ENCODE measurements around the gene EP300.
"Not testable (repeated sequence)": the region's sequence is repeated elsewhere in the genome, so short reads cannot be mapped to it uniquely, and the experiment has no call there.

The EP300 gene

GRCh38 chr22:41157083-41157482, 64.7 kb downstream of the EP300 start:
- DNase-seq = no peak

- no peak for DNase-seq
Observed at GRCh38 chr22:41169157-41169556, 76.8 kb downstream of the EP300 start.

GRCh38 chr22:41171996-41172395, 79.6 kb downstream of the EP300 start:
- DNase-seq = no peak

DNA sequence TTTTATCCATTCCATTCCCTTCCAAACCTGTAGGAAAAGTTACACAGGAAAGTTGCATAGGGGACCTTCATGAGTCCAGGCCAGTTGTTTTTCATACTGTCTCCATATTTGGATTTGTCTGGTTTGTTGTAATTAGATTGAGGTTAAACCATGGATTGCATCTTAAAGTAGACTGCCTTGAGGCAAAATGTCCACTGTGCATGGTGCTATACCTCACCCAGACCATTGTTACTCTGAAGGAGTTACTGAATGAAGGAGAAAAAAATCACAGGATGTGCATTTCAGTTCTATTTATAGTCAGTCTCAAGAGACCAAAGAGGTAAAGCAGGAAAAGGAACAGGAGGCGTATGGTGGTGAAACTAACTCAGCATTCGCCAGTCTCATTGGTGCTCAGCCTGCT, 83.2 kb downstream of the EP300 start:
- no peak for DNase-seq

- DNase-seq = no peak
Observed at GRCh38 chr22:41177040-41177621, 84.7 kb downstream of the EP300 start.

DNA sequence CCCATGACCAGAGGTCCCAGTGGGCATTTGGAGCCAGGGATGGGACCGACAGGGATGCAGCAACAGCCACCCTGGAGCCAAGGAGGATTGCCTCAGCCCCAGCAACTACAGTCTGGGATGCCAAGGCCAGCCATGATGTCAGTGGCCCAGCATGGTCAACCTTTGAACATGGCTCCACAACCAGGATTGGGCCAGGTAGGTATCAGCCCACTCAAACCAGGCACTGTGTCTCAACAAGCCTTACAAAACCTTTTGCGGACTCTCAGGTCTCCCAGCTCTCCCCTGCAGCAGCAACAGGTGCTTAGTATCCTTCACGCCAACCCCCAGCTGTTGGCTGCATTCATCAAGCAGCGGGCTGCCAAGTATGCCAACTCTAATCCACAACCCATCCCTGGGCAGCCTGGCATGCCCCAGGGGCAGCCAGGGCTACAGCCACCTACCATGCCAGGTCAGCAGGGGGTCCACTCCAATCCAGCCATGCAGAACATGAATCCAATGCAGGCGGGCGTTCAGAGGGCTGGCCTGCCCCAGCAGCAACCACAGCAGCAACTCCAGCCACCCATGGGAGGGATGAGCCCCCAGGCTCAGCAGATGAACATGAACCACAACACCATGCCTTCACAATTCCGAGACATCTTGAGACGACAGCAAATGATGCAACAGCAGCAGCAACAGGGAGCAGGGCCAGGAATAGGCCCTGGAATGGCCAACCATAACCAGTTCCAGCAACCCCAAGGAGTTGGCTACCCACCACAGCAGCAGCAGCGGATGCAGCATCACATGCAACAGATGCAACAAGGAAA, 85.4 kb downstream of the EP300 start:
- no peak for DNase-seq

DNA sequence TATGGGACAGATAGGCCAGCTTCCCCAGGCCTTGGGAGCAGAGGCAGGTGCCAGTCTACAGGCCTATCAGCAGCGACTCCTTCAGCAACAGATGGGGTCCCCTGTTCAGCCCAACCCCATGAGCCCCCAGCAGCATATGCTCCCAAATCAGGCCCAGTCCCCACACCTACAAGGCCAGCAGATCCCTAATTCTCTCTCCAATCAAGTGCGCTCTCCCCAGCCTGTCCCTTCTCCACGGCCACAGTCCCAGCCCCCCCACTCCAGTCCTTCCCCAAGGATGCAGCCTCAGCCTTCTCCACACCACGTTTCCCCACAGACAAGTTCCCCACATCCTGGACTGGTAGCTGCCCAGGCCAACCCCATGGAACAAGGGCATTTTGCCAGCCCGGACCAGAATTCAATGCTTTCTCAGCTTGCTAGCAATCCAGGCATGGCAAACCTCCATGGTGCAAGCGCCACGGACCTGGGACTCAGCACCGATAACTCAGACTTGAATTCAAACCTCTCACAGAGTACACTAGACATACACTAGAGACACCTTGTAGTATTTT, 86.1 kb downstream of the EP300 start:
- DNase-seq = no peak

DNA sequence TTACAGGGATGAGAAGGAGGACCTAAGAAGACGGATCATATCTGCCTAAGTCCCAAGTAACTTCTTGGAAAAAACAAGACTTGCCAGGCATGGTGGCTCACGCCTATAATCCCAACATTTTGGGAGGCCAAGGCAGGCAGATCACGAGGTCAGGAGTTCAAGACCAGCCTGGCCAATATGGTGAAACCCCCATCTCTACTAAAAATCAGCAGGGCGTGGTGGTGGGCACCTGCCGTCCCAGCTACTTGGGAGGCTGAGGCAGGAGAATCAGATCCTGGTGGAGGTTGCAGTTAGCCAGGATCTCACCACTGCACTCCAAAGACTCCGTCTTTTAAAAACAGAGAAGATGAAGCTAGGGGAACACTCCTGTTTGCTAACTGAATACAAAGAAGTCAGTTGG, 88.0 kb downstream of the EP300 start:
- not testable (repeated sequence) for DNase-seq

- DNase-seq = no peak
Observed at GRCh38 chr22:41180926-41181325, 88.5 kb downstream of the EP300 start.

DNA sequence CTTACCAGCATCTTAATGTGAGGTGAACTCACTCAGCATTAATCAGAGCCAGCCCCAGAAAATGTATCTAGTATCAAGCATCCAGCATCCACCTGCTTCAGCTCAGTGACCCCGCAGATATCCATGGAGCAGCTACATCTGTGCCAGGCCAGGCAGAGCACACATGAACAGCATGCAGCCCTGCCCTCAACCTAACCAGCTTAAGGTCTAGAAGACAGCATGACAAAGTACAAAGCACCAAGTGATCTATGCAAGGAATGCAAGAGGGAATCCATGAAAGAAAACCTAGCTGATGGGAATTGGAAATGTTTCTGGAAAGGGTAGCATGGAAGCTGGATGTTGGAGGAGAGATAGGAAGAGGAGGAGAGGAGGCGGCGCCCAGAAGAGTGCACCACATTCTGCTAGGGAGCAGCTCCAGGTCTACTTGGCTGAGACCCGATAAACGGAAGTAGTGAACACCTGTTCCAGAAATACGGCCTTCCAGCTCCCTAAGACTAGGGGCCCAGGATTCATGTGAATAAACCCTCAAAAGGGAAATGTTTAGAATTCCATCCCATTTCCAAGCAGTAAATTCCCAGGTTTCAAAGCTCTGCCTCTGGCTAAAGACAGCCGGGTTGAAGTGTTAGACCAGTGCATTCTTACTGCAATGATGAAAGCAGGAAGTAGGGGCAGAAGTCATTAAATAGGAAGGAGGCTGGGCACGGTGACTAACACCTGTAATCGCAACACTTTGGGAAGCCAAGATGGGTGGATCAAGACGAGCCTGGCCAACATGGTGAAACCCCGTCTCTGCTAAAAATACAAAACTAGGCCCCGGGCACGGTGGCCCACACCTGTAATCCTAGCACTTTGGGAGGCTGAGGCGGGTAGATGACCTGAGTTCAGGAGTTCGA, 89.2 kb downstream of the EP300 start:
- DNase-seq = no peak

DNA sequence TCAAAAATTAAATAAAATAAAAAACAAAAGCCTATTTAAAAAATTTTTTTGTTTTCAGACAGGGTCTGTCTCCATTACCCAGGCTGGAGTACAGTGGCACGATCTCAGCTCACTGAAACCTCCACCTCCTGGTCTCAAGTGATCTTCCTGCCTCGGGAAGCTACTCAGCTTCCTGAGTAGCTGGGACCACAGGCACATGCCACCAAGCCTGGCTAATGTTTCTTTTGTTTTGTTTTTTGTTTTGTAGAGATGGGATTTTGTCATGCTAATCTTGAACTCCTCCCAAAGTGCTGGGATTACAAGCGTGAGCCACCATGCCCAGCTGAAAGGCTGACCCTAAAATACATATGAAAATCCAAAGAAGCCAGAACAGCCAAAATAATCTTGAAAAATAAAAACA, 92.3 kb downstream of the EP300 start:
- no peak for DNase-seq

DNA sequence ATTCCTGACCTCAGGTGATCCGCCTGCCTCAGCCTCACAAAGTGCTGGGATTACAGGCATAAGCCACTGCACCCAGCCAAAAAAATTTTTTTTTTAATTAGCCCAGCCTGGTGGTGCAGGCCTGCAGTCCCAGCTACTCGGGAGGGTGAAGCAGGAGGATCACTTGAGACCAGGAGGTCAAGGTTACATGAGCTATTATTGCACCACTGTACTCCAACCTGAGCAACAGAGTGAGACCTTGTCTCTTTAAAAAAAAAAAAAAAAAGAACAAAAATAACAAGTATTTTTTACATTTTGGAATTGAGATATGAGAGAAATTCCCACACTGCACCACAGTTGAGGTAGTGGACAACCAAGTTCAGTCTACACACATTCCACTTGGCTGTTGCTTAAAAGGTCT, 99.1 kb downstream of the EP300 start:
- no peak for DNase-seq

- DNase-seq = no peak
Observed at GRCh38 chr22:41193829-41194228, 101.4 kb downstream of the EP300 start.

DNA sequence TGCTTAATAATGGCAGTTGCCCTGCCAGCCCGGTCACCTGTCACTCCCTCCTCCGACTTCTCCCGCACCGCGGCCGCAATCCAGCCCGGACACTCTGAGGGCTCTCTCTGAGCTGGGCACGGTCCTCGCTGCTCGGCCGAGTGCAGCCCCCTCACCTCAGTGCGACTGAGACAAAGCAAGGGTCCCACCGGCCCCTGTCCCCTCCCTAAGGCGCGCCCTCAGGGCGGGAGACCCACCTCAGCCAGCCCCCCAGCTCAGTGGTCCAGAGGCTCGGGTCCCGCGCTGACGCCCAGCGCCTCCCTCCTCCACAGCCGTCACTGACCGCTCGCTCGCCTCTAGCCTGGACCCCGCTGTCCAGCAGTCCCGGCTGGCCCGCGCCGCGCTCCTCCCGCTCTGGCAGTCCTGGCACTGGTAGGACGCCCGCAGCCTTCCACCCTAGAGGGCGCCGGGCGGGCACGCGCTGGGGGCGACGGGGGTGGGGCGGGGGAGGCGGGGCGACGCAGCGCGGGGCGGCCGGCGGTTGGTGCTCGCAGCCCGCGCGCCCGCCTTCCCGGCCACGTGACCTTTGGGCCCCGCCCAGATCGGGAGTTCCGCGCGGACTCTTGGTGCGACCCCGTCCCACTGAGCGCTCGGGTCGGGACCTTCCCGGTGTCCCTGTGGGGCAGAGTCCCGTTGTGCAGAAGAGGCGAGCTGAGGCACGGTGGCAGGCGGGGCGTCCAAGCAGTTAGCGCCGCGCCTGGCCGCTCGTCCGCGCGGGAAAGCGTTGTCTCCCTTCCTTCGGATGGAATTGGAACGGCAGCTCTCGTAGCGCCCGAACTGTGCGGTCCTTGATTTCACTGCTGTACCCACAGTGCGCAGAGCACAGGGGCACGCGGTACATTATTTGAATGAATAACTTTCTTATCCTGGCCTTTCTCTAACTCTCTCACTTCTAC, 104.9 kb downstream of the EP300 start:
- DNase-seq = peak; percentile 89

DNA sequence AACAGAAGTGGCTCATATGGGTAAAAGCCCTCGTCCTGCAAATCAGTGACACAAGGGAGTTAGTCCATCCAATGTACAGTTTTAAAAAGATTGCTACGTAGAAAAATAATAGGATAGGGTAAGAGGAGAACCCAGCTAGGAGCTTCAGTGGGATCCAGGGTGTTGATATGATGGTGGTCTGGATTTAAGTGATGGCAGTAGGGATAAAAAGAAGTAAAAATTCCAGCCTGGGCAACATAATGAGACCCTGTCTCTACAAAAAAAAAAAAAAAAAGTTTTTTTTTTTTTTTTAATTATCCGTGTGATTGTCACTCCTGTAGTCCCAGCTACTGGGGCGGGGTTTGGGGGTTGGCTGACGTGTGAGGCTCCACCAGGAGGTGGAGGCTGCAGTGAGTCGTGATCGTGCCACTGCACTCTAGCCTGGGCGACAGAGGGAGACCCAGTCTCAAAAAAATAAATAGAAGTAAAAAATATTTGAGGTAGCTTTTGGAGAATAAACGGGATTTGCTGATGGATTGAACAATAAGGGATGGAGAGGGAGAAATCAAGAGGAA, 105.7 kb downstream of the EP300 start:
- peak; percentile 75 for DNase-seq

GRCh38 chr22:41201141-41201540, 108.7 kb downstream of the EP300 start:
- DNase-seq = no peak

DNA sequence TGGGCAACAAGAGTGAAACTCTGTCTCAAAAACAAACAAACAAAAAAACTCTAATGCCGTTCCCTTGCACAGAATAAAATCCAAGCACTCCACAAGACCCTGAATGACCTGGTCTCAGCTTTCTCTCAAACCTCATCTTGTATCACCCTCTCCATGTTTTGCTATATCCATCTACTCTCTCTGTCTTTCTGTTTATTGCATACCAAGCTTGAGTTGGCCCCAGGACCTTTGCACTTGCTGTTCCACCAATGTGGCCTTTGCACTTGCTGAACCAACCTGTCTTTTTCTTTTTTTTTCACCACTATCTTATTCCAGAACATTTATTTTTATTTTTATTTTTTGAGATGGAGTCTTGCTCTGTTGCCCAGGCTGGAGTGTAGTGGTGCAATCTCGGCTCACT, 110.7 kb downstream of the EP300 start:
- no peak for DNase-seq

GRCh38 chr22:41204066-41204465, 111.7 kb downstream of the EP300 start:
- no peak for DNase-seq

- DNase-seq = peak; percentile 99
Observed at GRCh38 chr22:41204992-41205900, 112.9 kb downstream of the EP300 start, which contains the start of gene L3MBTL2. Gene L3MBTL2, plus strand, starts transcription at chr22:41205312. Its CDS starts 51 bp downstream, at chr22:41205363.

DNA sequence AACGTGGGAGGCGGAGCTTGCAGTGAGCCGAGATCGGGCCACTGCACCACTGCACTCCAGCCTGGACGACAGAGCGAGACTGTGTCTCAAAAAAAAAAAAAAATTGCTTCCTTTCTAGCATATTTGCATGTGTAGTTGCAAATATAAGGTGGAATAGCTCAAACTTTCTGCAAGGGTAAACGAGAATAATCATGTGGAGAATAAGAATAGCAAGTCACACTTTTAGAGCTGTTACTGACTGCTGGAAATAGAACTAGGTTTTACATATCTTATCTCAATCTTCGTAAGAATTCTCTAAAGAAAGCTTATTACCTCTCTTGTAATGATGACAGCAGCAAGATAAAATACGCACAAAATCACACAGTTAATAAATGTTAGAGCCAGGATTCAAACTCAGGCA, 114.3 kb downstream of the EP300 start:
- no peak for DNase-seq

DNA sequence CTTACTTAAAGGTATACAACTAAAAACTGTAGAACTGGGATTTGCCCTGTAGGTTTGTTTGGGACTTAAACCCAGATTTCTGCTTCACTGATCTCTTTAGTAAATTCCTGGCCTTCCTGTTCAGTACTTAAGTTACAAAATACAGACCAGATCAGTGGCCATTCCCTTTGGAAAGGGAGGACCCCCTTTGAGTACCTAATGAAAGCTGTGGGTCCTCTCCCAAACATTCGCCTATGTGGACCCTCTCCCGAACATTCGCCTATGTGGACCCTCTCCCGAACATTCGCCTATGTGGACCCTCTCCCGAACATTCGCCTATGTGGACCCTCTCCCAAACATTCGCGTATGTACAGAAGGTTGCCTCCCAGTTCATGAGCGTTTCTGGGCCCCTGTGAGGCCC, 123.0 kb downstream of the EP300 start:
- DNase-seq = no peak

Data from stimulated activated CD8-positive, alpha-beta memory T cell treated with anti-CD3 and anti-CD28 coated beads, Interleukin-4, amount 100 ng/mL, for 48 hours (primary cell).